NCI-H510A (cell line): ENCODE data around the gene TACSTD2.
"Not testable (repeated sequence)": the region's sequence is repeated elsewhere in the genome, so short reads cannot be mapped to it uniquely, and the experiment has no call there.

Source experiments
- DNase-seq: peaks from one replicate; lab custom pipeline; 2025; lab: John Stamatoyannopoulos, UW

Gene TACSTD2

DNA sequence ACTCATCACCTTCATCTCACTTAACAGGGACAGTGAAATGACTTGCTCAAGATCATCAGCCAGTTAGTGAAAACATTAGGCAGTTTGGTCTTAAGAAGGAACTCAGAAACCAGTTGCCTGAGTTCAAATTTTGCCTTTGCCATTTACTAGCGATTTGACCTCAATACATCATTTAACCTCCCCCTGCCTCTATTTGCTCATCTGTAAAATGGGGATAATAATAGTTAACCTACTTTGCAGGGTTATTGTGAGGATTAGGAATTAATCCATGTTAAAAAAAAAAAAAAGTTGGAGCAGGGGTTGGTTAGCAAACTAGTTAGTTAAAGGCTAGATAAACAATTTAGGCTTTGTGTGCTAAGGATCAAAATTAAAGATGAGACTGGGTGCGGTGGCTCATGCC lies 10.6 kb upstream of the TACSTD2 start:
- no peak for DNase-seq

DNA sequence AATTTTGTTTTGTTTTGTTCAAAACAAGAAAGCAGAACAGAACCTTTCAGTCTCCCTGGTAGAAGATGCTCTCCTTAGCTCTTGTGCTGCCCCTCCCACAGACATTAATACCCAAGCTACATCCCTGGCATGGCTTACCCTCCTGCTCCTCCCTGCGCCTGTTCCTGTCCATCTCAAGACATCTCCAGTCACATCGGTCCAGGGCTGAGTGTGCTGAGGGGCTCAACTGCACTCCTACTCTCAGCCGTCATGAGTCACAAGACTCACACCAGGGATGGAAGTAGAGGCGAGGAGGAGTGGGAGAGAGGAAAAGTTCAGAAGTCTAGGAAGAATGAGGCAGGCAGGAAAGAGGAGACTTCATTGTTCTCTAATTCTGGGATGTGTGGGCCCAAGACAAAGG lies 9.2 kb upstream of the TACSTD2 start:
- DNase-seq: no peak

DNA sequence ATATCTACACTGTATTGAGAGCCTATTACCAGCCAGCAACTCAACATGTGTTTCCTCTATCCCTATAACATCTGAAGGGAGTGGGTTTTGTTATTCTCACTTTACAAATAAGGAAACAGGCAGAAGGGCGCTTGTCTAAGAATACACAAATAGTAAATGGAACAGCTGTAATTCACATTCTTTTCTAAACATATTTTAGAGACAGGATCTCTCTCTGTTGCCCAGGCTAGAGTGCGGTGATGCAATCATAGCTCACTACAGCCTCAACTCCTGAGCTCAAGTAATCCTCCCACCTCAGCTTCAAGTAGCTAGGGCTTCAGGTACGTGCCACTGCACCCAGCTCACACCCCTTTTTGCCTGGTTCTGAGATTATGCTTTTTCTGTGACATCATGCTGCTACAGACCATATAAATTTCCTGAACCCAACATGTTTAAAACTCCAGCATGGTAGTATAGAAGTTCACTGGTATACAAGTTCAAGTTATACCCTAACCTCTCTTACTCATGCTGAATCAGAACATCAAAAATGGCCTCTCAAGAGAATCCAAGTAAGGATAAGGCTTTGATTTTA lies 8.6 kb upstream of the TACSTD2 start:
- no peak for DNase-seq

DNA sequence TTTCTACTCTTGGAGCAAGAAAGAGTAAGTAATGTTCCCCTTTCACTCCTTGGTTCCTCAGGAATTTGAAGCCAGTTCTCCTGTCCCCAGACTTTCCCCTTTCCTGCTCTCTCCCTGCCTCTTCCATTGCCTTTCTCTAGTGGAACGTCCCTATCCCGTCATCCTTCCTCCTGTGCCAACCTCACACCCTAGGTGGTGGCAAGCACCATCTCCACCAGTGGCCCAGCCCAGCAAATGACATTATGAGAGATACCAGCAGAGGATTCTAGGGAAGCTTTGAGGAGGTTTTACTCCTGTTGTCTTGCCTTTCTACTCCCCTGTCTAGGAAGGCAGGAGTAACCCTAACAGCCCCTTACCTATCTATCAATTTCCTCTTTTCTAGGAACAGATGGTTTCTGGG lies 8.1 kb upstream of the TACSTD2 start:
- DNase-seq: no peak

DNA sequence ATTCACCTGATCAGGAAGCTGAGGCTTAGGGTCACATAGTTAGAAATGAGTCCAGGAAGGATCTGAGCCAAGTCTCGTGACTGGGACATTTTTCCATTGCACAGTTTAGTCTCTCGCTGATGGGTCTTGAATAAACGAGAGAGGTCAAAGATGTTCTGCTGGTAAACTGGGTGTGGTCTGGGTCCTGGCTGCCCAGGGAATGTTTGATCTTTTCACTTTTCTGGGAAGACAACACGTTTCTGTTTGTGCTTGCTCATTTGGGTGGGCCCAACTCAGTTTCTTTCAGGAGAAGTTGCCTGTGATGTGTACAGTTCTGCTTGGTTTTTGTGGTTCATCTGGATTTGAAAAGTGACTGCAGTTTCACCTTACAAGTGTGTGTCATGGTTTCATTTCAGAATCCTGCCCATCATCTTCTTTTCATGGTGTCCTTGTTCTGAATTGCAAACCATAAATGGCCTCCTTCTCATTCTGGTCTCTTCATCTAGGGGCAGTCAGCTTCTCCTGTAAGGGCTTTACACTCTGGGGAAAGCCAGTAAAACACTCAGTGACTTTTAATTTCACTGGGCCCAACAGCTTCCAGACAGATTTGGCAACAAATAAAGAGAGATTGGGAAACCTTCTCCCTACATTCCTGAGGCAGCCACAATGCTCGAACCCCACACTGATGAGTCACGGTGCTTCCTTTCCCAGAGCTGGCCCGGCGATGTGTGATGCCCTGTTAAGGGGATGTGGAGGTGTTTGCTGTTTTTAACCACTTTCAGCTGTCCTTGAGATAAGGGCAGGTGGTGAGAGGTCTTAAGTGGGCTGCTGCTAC lies 7.2 kb upstream of the TACSTD2 start:
- no peak for DNase-seq

DNA sequence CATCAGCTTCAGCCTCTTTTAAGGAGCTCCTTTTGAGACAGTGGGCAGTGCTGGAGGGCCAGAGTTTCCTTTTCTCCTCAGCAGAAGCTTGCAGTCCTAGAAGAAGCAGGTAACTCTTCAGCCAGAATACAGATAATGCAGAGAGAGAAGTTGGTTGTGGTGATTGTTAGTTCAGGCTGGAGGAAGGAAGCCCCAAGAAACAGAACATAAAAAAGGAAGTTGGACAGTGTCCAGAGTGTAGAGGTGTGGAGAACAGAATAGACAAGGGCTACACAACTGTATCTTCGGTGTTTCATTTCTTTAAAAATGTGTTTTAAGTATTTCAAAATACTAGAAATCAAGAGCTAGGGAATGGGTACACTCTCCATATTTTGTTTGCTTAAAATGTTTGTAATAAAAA lies 6.4 kb upstream of the TACSTD2 start:
- no peak for DNase-seq

DNA sequence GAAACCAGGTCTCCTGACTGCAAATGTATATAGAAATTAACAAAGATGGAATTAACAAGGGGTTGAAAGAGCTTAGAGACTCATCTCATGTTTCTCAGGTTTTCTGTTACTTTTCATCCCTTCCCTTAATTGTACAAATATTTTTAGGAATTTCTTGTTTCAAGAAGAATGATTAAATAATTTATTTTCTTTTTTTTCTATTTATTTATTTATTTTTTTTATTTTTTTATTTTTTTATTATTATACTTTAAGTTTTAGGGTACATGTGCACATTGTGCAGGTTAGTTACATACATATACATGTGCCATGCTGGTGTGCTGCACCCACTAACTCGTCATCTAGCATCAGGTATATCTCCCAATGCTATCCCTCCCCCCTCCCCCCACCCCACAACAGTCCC lies 5.1 kb upstream of the TACSTD2 start:
- DNase-seq: not testable (repeated sequence)

DNA sequence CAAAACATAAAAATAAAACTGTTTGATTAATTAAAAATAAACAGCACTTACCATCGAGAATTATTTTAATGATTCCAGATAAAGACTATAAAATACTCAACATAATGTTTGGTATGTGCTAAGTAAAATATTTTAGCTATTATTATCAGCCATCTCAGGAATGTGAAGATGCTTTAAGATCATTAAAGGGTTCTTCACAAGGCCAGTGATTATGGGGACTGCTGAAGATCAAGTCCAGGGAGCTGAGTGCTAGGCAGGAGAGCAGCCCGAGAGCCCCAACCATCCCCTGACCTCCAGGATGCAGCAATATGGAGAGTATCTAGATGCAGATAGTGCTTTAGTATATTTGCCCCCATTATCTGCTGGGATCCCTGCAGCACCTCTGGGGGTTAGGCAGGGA lies 4.6 kb upstream of the TACSTD2 start:
- no peak for DNase-seq

DNA sequence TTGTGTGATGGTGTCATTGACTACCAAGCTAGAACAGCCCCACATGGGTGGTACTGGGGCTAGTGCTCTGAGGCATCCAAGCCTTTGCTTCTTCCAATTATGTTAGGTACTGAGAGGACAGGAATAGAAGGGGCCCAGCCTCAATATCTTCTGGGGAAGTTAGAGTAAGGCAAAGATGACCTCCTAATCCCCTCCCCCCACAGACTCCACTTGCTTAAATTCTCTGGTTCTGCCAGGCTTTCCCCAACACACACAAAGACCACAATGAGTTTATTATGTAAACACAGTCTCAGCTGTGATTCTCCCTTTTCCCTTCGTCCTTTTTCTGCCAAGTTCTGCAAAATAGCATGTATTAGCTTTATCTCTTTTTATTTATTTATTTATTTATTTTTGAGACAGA lies 3.1 kb upstream of the TACSTD2 start:
- no peak for DNase-seq

DNA sequence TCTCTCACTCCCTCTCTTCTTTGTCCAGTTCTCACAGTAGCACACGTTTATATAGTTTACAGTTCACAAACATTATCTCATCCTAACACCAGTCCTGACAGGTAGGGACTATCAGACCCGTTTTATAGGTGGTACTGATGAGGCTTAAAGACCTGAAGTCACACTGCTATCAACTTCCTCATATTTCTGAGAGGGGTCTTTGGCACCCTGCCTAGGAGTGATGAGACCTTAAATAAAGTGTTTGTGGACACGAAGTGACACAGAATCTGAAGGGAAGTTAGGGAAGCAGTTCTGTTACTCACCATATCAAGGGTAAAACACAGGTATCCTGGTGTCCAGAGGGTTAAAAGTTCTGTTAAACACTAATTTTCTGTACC lies 590 bp upstream of the TACSTD2 start:
- DNase-seq: no peak

DNA sequence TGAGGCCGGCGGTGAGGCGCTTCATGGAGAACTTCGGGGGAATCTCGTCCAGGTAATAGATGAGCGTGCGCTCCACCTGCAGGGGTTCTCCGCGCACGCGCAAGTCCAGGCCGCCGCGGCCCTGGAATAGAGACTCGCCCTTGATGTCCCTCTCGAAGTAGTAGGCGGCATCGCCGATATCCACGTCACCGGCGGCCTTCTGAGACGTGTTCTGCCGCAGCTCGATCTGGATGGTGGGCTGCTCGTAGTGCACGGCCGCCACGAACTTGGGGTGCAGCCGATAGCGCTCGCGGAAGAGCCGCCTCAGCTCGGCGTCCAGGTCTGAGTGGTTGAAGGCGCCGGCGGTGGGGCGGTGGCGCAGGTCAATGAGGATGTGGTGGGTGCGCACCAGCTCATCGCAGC lies 726 bp downstream of the TACSTD2 start:
- no peak for DNase-seq

DNA sequence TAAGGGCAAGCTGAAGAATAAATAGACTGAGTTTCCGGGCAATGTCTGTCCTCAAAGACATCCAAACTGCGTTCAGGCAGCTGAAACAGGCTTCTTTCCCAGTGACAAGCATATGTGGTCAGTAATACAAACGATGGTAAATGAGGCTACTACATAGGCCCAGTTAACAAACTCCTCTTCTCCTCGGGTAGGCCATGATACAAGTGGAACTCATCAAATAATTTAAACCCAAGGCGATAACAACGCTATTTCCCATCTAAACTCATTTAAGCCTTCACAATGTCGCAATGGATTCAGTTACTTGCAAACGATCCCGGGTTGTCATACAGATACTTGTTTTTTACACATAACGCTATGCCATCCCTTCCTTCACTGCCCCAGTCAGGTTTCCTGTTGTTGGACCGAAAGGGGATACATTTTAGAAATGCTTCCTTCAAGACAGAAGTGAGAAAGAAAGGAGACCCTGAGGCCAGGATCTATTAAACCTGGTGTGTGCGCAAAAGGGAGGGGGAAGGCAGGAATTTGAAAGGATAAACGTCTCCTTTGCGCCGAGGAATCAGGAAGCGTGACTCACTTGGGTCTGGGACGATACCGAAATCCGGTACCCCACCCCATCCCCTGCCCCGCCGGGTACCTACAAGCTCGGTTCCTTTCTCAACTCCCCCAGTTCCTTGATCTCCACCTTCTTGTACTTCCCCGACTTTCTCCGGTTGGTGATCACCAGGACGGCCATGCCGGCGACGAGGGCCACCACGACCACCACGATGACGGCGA lies 1.3 kb downstream of the TACSTD2 start:
- DNase-seq: no peak

DNA sequence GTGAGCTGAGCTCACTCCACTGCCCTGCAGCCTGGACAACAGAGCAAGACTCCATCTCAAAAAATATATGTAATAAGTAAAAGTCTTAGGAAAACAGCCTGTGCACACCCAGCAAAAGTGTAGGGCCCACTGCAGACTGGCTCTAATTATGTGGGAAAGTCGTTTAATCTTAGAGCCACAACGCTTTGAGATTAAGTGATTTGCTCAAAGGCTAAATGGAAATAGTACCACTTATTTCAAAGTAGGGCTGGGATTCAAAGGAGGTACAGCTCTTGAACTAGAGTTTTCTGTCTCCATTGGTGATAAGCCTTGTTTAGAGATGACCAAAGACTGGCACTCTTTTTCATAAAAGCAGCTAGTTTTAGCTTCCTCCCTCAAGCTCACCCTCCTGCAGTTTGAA lies 2.2 kb downstream of the TACSTD2 start:
- DNase-seq: no peak

DNA sequence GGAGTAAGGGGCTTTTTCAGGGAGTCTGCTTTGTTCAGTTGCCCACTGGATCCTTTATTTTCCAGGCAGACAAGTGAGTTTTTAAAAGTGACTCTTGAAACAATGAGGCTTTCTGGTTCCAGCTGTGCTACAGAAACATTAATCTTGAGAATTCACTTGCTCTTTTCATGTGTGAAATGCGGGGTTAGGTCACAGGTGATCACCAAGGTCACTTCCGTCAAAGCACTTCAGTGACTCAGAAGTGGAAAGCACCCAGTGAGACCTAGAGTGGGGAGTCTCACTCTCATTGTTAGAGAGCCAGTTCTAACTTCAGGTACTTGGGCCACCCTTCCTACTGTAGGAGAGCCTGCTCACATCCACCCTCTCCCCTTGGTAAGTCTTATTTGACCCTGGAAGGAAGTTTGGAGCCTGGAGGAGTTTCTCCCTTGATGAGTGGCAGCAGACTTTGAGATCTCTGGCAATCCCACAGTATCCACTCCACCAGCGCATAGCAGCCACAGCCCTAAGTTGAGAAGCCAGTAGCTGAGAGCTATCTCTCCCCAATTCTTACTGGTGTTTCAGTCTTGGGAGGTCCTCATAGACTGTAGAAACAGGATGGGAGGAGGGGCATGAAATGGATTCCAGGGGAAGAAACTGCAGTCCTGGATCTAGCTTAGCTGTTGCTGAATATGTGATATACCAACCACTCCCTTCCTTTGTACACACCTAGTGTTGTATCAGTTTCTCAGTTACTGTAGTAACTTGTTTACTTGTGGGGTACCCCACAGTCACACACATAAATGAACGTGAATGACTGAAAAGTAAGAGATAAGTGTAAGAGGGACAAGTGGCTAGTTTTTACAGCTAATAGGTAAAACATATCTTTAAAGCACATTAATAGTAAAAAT lies 3.1 kb downstream of the TACSTD2 start:
- no peak for DNase-seq

DNA sequence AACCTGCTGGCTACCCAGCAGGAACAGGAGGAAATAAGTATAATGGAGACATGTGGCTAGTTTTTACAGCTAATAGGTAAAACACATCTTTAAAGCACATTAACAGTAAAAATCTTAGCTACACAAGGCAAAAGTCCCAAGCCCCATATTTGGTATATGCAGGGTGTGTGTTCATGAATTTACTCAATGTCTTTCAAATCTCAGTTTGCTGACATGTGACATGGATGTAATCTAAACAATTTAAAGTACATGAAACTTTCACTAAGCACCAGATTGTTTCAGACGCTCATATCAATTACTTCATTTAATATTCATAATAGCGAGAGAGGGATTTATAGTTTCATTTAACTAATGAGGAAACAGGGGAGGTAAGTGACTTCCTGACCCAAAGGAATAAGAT lies 3.9 kb downstream of the TACSTD2 start:
- no peak for DNase-seq

DNA sequence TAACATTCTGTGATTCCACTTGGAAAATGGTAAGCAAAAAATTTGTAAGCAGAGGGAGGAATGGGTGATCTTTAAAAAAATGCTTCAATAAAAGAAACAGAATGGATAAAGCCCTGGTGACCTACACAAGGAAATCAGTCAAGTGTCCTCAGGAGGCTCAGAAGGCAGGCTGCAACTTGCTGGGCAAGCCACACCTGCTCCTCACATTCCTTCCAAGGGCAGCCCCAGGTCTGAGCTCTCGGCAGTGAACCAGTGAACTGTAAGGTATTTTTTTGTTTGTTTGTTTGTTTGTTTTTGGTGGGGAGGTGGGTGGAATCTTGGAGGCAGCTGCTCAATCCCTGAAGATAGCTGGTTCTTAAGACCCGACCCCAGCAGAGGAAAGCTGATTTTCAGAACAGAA lies 4.4 kb downstream of the TACSTD2 start:
- no peak for DNase-seq

DNA sequence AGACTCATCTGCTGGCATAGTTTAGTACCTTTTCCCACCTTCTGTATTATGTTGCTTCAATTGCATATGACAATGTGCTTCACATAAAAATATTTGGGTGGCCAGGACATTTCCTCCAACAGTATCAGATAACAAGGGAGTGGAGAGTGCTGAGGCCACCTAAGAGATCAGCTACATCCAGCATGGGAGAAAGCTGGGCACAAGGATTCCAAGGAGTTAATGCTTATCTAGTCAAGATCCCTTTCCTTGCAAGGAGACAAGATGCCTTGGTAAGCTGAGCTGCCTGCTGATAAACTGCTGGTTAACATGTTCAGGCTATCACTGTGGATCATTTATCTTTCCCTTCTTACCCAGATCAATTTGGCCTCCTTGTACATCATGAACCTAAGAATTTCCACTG lies 5.4 kb downstream of the TACSTD2 start:
- no peak for DNase-seq

DNA sequence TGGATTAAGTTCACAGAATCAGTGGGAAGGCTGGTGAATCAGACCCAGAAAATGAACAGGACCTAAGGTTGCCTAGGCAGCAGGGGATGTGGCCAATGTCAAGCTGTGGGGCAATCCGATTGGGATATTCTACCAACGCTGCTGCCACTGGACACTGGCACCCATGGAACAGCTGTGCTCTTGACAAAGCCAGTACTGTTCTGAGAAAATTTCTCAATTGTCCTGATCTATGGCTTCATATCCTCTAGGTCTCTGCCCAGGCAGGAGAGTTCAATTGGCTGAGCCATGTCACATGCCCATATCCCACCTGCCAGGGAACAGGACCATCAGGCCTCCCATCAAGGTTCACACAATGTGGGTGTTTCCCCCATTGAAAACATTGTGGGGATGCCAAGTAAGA lies 6.2 kb downstream of the TACSTD2 start:
- no peak for DNase-seq

DNA sequence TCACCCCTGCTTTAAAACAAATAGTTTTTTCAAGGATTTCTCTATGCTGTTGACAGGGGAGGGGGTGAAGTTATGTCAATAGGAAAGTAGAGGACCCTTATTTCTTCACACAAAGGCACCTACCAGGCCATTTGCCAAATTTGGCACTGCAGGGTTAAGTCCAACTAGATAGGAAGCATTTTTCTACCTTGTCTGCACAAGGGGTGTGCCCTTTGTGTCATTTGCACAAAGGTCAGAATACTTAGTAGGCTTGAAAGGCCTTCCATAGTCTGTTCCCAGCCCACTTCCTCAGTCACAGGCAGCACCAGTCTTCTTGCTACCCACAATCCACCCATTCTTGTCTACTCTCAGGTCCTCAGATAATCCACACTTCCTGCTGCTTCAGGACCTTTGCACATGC lies 7.0 kb downstream of the TACSTD2 start:
- no peak for DNase-seq

DNA sequence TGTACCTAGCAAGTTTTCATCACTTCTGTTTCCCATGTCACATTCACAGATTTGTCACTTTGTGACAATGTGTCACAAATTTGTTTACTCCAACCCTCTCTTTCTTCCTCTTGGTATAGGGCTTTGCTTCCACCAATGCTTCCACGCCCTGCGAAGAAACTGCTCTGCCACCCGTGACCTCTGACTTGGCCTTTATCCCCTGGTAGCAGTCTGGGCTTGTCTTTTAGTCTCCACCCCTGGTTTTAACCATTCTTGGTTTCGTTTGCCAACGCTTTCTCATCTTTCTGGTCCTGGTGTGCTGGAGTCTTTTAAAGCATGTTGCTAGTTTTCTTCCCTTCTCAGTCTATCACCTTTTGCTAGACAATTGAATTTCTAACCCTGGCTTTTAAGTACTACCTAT lies 8.1 kb downstream of the TACSTD2 start:
- no peak for DNase-seq

DNA sequence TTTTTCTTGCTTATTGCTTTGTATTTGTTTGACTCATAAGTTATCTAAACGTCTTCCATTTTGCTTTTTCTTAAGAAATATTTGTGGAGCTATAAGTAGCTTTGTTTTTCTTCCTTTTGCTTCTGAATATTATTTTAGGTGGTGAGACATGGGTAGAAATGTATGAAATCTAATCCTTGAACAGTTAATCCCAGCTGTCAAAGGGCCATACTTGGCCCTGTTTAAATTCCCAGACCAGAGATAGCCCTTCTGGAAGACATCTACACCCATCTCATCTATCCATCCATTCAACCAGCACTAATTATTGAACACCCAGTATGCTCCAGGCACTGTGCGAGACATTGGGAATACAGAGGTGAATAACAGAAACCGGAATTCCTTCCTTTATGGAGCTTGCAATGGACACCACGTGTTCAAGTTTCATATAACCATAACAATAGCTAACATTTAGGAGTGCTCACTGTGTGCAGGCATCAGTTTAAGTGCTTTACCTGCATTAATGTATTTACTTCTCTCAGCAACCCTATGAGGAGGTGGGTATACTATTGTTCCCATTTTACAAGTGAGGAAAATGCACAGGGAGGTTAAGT lies 8.7 kb downstream of the TACSTD2 start:
- no peak for DNase-seq

DNA sequence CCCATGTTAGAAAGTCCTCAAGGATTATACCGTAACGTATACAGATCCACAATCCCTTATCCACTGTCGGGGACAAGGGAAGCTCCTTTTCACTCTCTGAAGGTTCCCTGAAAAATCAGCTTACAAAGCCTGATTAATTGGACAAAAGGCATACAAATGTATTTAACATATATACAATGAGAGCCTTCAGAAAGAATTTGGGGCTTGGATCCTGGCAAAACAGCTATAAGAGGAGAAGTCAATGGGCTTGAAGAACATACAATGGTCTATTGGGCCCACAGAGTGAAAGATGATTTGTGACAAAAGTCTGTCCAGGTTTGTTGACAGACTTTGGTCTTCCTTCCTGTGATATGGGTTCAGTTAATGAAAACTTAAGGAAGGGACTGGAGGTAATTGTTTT lies 10.7 kb downstream of the TACSTD2 start:
- no peak for DNase-seq
